GM23338 (cell line): ENCODE data around the gene YBX3. TPM values are rescaled to one million over a fixed set of nuclear protein-coding genes. Genes with fewer than 3 reads are reported as not detected.

ENCODE experiments used
- ATAC-seq: fragments of 200-7000 bp; cut with Tn5 transposase; 3 replicates; pipeline ENCODE4 v1.9.1; 2020
- DNase-seq: peaks from one replicate; pipeline ENCODE4 v3.0.0-alpha.2; 2015; ENCODE audit warnings: low spot score
- H2AFZ ChIP-seq: fragments of 200-600 bp; sonication (generic); 2 replicates; pipeline ENCODE4 v1.8.0; 2016; ENCODE audit warnings: antibody characterized with exemption, mild to moderate bottlenecking, moderate library complexity
- H3F3A ChIP-seq: fragments of 200-600 bp; sonication (generic); replicated peaks from 2 replicates; pipeline ENCODE4 v1.8.0; 2017; ENCODE audit warnings: antibody characterized with exemption, mixed run types, low read depth
- H3K27ac ChIP-seq: fragments of 200-600 bp; sonication (generic); 2 replicates; pipeline ENCODE4 v1.6.1; 2016; ENCODE audit warnings: low read depth
- H3K27me3 ChIP-seq: fragments of 200-600 bp; sonication (generic); 2 replicates; pipeline ENCODE4 v1.8.0; 2016; ENCODE audit warnings: mild to moderate bottlenecking, mixed run types, moderate library complexity; ENCODE audit not compliant: insufficient read depth
- H3K36me3 ChIP-seq: fragments of 200-600 bp; sonication (generic); 2 replicates; pipeline ENCODE4 v1.8.0; 2016; ENCODE audit warnings: mild to moderate bottlenecking; ENCODE audit not compliant: insufficient read depth
- H3K4me1 ChIP-seq: fragments of 200-600 bp; sonication (generic); 2 replicates; pipeline ENCODE4 v1.8.0; 2016; ENCODE audit warnings: mild to moderate bottlenecking, moderate library complexity; ENCODE audit not compliant: insufficient read depth
- H3K4me2 ChIP-seq: fragments of 200-600 bp; sonication (generic); 2 replicates; pipeline ENCODE4 v1.7.1; 2017; ENCODE audit warnings: mixed run types
- H3K4me3 ChIP-seq: fragments of 200-600 bp; sonication (generic); 2 replicates; pipeline ENCODE4 v1.6.1; 2016; ENCODE audit warnings: mixed run types
- H3K79me2 ChIP-seq: fragments of 200-600 bp; sonication (generic); replicated peaks from 2 replicates; pipeline ENCODE4 v1.8.0; 2017; ENCODE audit warnings: mild to moderate bottlenecking; ENCODE audit not compliant: insufficient read depth
- H3K9me2 ChIP-seq: fragments of 200-600 bp; sonication (generic); 2 replicates; pipeline ENCODE4 v1.8.0; 2017; ENCODE audit not compliant: insufficient read depth
- H4K20me1 ChIP-seq: fragments of 200-600 bp; sonication (generic); replicated peaks from 2 replicates; pipeline ENCODE4 v1.8.0; 2017; ENCODE audit warnings: mild to moderate bottlenecking; ENCODE audit not compliant: insufficient read depth
- H3K27ac Mint-ChIP-seq: 2 replicates; pipeline ENCODE4 v1.8.0; 2020; ENCODE audit warnings: inconsistent platforms, mild to moderate bottlenecking, moderate library complexity, mixed read lengths
- H3K27me3 Mint-ChIP-seq: 3 replicates; pipeline ENCODE4 v1.8.0; 2022; ENCODE audit warnings: low read depth, mild to moderate bottlenecking, moderate library complexity, mixed read lengths, inconsistent platforms; ENCODE audit not compliant: insufficient read depth, poor library complexity
- H3K36me3 Mint-ChIP-seq: 3 replicates; pipeline ENCODE4 v1.8.0; 2021; ENCODE audit warnings: low read depth, mild to moderate bottlenecking, inconsistent platforms, moderate library complexity, mixed read lengths
- H3K4me1 Mint-ChIP-seq: 3 replicates; pipeline ENCODE4 v1.8.0; 2020; ENCODE audit warnings: mild to moderate bottlenecking, inconsistent platforms, mixed read lengths
- H3K4me3 Mint-ChIP-seq: 3 replicates; pipeline ENCODE4 v1.8.0; 2021; ENCODE audit warnings: moderate library complexity, mild to moderate bottlenecking, inconsistent platforms, mixed read lengths
- H3K9me3 Mint-ChIP-seq: 3 replicates; pipeline ENCODE4 v1.8.0; 2020; ENCODE audit warnings: moderate library complexity, mild to moderate bottlenecking, inconsistent platforms, mixed read lengths
- CREB1 ChIP-seq: fragments of 250-450 bp; sonication (Bioruptor Pico); IDR thresholded peaks from 2 replicates; pipeline ENCODE4 v1.5.0; 2020; ENCODE audit warnings: low read depth, mild to moderate bottlenecking, moderate library complexity
- CTCF ChIP-seq, 2 experiments: fragments of 200-600 bp in 1 of 2; sonication (generic) in 1 of 2; conservative IDR thresholded peaks; 2 replicates each; pipeline versions ENCODE4 v1.5.1 to v1.6.1; 2016 to 2017; ENCODE audit warnings: antibody characterized with exemption in 2 of 2, low read depth in 2 of 2, mild to moderate bottlenecking in 2 of 2, moderate library complexity in 1 of 2
- EZH2 ChIP-seq: fragments of 200-600 bp; sonication (generic); IDR thresholded peaks from one replicate; pipeline ENCODE4 v1.8.0; 2017; ENCODE audit warnings: antibody characterized with exemption, mild to moderate bottlenecking, low read depth; ENCODE audit not compliant: unreplicated experiment
- EZH2phosphoT487 ChIP-seq: fragments of 200-600 bp; sonication (generic); IDR thresholded peaks from one replicate; pipeline ENCODE4 v1.8.1; 2018; ENCODE audit warnings: antibody characterized with exemption; ENCODE audit not compliant: unreplicated experiment
- JUNB ChIP-seq: IDR thresholded peaks from one replicate; pipeline ENCODE4 v1.6.1; 2016; ENCODE audit warnings: antibody characterized with exemption; ENCODE audit not compliant: unreplicated experiment
- NANOG ChIP-seq: IDR thresholded peaks from 2 replicates; pipeline ENCODE4 v1.6.1; 2016; ENCODE audit warnings: antibody characterized with exemption, borderline replicate concordance
- POLR2AphosphoS5 ChIP-seq: IDR thresholded peaks from 2 replicates; pipeline ENCODE4 v1.6.1; 2016; ENCODE audit warnings: antibody characterized with exemption, low read depth
- STAT1 ChIP-seq: IDR thresholded peaks from one replicate; pipeline ENCODE4 v1.6.1; 2016; ENCODE audit warnings: antibody characterized with exemption; ENCODE audit not compliant: unreplicated experiment
- ZNF114 ChIP-seq: fragments of 250-450 bp; sonication (Bioruptor Pico); IDR thresholded peaks from 2 replicates; pipeline ENCODE4 v1.5.0; 2020; ENCODE audit warnings: mild to moderate bottlenecking, moderate library complexity
- ZNF331 ChIP-seq: fragments of 250-450 bp; sonication (Bioruptor Pico); IDR thresholded peaks from 2 replicates; pipeline ENCODE4 v1.5.0; 2020; ENCODE audit warnings: low read depth, mild to moderate bottlenecking, moderate library complexity
- polyA plus RNA-seq: library from polyadenylated mRNA; unstranded; fragments of >200 nt; fragmentation: Nextera tagmentation; extraction: Ambion mirVana; gene quantifications from 2 replicates; pipeline ENCODE4 v1.2.1, GENCODE V29; 2016
- total RNA-seq: library from RNA; depleted of rRNA; stranded (reverse); fragments of >200 nt; shearing (Covaris generic); gene quantifications from 2 replicates; pipeline ENCODE4 v1.2.3, GENCODE V29; 2014
- TF ChIP-seq, protein P1 (sequence below): IDR thresholded peaks from 2 replicates; pipeline ENCODE4 v1.6.1; 2016; ENCODE audit warnings: antibody characterized with exemption
- TF ChIP-seq, protein P2 (sequence below): fragments of 250-450 bp; sonication (Bioruptor Pico); IDR thresholded peaks from 2 replicates; pipeline ENCODE4 v1.5.0; 2020; ENCODE audit warnings: mild to moderate bottlenecking, moderate library complexity

The YBX3 gene
- total and polyA plus RNA-seq, 2 experiments from 2014 or later, result 179 to 450 TPM

DNA sequence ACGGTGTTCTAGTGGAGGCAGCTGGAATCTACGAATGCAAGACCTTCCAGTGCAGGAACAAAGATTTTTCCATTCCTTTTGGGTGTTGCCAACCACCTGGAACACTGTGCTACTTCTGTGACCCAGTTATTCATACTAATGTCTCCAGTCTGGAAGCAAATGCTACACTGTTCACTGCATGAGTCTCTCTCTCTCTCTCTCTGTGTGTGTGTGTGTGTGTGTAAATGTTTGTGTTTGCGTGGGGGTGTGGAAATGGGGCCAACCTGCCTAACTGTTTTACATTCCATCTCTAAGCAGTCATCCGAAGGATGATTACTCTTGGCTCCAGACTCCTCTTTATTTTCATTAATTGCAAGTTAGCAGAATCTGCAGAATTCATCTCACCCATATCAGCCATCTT lies 29.9 kb upstream of the YBX3 start:
- no peak for TF ChIP-seq JUNB
- H3K4me3 ChIP-seq, result no peak overlapping the region
- H3K9me2 ChIP-seq, result no peaks in the 10 kb centered on the region
- Mint-ChIP-seq H3K4me1 (no peaks in the 10 kb centered on the region; the same call in 2 of the 3 replicates), H3K27me3 (peaks cover 2% of the 10 kb centered on the region), H3K27ac (no peak overlapping the region), H3K9me3 (peaks cover 30% of the 10 kb centered on the region), H3K4me3 (no peak overlapping the region), H3K36me3 (peaks cover 14% of the 10 kb centered on the region)
- no peaks in the 10 kb centered on the region for H3K79me2 ChIP-seq
- H3K36me3 ChIP-seq, result no peaks in the 10 kb centered on the region
- no peaks in the 10 kb centered on the region for H3K4me1 ChIP-seq
- H3K27ac ChIP-seq, result no peak overlapping the region
- ATAC-seq, result no peak
- H3K4me2 ChIP-seq, result no peak overlapping the region
- no peaks in the 10 kb centered on the region for H4K20me1 ChIP-seq
- DNase-seq, result no peak
- no peaks in the 10 kb centered on the region for H3F3A ChIP-seq
- no peaks in the 10 kb centered on the region for H3K27me3 ChIP-seq
- no peak overlapping the region for H2AFZ ChIP-seq

DNA sequence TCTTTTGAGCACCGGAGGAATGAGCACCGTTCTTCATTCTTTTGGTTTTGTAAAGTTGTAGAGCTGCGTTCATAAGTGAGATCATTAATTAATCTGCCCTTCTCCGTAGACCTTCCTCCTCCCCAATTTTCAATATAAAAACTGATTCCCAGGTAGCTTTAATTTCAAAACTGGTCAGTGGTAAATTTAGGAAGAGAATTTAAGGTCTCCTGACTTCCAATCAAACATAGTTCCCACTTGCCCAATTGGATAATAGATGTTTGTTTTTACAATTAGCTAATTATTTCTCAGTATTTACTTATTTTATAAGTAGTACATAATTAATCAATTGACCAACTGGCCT lies 27.2 kb upstream of the YBX3 start:
- no peaks in the 10 kb centered on the region for H3K4me1 ChIP-seq
- no peaks in the 10 kb centered on the region for H4K20me1 ChIP-seq
- no peaks in the 10 kb centered on the region for H3K27me3 ChIP-seq
- Mint-ChIP-seq H3K36me3 (peaks cover 3% of the 10 kb centered on the region; the same call in 1 of the 3 replicates), H3K4me3 (no peak overlapping the region), H3K9me3 (peaks cover 11% of the 10 kb centered on the region; the same call in 2 of the 3 replicates), H3K27ac (no peak overlapping the region), H3K27me3 (peaks cover 2% of the 10 kb centered on the region), H3K4me1 (no peaks in the 10 kb centered on the region; the same call in 2 of the 3 replicates)
- H3K79me2 ChIP-seq, result no peaks in the 10 kb centered on the region
- H3K36me3 ChIP-seq, result no peaks in the 10 kb centered on the region
- H3K4me3 ChIP-seq, result no peak overlapping the region
- no peak overlapping the region for H3K4me2 ChIP-seq
- no peaks in the 10 kb centered on the region for H3K9me2 ChIP-seq
- H3K27ac ChIP-seq, result no peak overlapping the region
- DNase-seq, result no peak
- no peak overlapping the region for H2AFZ ChIP-seq
- no peaks in the 10 kb centered on the region for H3F3A ChIP-seq
- ATAC-seq, result no peak
- TF ChIP-seq POLR2AphosphoS5 (no peak), ZNF114 (no peak), EZH2 (no peak), CREB1 (CRISPR knock-in tag) (no peak), EZH2phosphoT487 (no peak), NANOG (no peak), STAT1 (no peak), CTCF (conservative IDR thresholded peaks at IDR 0.05; ENCODE audit: low read depth in 2 of 2) (no peak; a peak in 1 of 4 replicates), ZNF331 (CRISPR knock-in tag) (no peak)
- TF ChIP-seq, protein P1, sequence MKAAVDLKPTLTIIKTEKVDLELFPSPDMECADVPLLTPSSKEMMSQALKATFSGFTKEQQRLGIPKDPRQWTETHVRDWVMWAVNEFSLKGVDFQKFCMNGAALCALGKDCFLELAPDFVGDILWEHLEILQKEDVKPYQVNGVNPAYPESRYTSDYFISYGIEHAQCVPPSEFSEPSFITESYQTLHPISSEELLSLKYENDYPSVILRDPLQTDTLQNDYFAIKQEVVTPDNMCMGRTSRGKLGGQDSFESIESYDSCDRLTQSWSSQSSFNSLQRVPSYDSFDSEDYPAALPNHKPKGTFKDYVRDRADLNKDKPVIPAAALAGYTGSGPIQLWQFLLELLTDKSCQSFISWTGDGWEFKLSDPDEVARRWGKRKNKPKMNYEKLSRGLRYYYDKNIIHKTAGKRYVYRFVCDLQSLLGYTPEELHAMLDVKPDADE, result no peak
- TF ChIP-seq, protein P2, sequence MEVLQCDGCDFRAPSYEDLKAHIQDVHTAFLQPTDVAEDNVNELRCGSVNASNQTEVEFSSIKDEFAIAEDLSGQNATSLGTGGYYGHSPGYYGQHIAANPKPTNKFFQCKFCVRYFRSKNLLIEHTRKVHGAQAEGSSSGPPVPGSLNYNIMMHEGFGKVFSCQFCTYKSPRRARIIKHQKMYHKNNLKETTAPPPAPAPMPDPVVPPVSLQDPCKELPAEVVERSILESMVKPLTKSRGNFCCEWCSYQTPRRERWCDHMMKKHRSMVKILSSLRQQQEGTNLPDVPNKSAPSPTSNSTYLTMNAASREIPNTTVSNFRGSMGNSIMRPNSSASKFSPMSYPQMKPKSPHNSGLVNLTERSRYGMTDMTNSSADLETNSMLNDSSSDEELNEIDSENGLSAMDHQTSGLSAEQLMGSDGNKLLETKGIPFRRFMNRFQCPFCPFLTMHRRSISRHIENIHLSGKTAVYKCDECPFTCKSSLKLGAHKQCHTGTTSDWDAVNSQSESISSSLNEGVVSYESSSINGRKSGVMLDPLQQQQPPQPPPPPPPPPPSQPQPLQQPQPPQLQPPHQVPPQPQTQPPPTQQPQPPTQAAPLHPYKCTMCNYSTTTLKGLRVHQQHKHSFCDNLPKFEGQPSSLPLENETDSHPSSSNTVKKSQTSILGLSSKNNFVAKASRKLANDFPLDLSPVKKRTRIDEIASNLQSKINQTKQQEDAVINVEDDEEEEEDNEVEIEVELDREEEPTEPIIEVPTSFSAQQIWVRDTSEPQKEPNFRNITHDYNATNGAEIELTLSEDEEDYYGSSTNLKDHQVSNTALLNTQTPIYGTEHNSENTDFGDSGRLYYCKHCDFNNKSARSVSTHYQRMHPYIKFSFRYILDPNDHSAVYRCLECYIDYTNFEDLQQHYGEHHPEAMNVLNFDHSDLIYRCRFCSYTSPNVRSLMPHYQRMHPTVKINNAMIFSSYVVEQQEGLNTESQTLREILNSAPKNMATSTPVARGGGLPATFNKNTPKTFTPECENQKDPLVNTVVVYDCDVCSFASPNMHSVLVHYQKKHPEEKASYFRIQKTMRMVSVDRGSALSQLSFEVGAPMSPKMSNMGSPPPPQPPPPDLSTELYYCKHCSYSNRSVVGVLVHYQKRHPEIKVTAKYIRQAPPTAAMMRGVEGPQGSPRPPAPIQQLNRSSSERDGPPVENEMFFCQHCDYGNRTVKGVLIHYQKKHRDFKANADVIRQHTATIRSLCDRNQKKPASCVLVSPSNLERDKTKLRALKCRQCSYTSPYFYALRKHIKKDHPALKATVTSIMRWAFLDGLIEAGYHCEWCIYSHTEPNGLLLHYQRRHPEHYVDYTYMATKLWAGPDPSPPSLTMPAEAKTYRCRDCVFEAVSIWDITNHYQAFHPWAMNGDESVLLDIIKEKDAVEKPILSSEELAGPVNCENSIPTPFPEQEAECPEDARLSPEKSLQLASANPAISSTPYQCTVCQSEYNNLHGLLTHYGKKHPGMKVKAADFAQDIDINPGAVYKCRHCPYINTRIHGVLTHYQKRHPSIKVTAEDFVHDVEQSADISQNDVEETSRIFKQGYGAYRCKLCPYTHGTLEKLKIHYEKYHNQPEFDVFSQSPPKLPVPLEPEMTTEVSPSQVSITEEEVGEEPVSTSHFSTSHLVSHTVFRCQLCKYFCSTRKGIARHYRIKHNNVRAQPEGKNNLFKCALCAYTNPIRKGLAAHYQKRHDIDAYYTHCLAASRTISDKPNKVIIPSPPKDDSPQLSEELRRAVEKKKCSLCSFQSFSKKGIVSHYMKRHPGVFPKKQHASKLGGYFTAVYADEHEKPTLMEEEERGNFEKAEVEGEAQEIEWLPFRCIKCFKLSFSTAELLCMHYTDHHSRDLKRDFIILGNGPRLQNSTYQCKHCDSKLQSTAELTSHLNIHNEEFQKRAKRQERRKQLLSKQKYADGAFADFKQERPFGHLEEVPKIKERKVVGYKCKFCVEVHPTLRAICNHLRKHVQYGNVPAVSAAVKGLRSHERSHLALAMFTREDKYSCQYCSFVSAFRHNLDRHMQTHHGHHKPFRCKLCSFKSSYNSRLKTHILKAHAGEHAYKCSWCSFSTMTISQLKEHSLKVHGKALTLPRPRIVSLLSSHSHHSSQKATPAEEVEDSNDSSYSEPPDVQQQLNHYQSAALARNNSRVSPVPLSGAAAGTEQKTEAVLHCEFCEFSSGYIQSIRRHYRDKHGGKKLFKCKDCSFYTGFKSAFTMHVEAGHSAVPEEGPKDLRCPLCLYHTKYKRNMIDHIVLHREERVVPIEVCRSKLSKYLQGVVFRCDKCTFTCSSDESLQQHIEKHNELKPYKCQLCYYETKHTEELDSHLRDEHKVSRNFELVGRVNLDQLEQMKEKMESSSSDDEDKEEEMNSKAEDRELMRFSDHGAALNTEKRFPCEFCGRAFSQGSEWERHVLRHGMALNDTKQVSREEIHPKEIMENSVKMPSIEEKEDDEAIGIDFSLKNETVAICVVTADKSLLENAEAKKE (CRISPR knock-in tag), result no peak
